HepG2 (cell line): ENCODE data around the gene IGBP1. TPM values are rescaled to one million over a fixed set of nuclear protein-coding genes. Genes with fewer than 3 reads are reported as not detected.

ENCODE experiments used
- ATAC-seq: fragments of 200-7000 bp; cut with Tn5 transposase; 3 replicates; pipeline ENCODE4 v1.9.1; 2020; ENCODE audit warnings: mild to moderate bottlenecking, moderate library complexity
- BruUV-seq: library from RNA; stranded (reverse); fragments of 400-500 nt; replicated peaks from 2 replicates; lab custom pipeline; 2021; lab: Mats Ljungman, UMichigan
- CTCF ChIA-PET: fragments of 300-600 bp; formaldehyde crosslinking; extraction: SDS; loops from one replicate; lab custom pipeline; 2021; ENCODE audit warnings: low total read pairs, inconsistent platforms, low intra/inter-chr PET ratio; lab: Yijun Ruan, JAX
- POLR2A ChIA-PET: fragments of 350-600 bp; sonication (Branson Sonifier 250); formaldehyde crosslinking; loops from one replicate; lab custom pipeline; 2020; ENCODE audit warnings: antibody characterized with exemption, inconsistent platforms; lab: Yijun Ruan, JAX
- DNase-seq: peaks from one replicate; pipeline ENCODE4 v3.0.0-alpha.2; 2015; ENCODE audit warnings: low spot score
- FAIRE-seq: peaks from 3 replicates; lab custom pipeline; 2011; peaks lifted over from hg19 to GRCh38; lab: Jason Lieb, UNC
- H2AFZ ChIP-seq: one replicate; pipeline ENCODE4 v1.6.1; 2011; ENCODE audit warnings: low read length, inconsistent platforms
- H3K27ac ChIP-seq: fragments of 300-600 bp; 3 replicates; pipeline ENCODE4 v1.8.0; 2011; ENCODE audit warnings: mixed run types, mild to moderate bottlenecking, mixed read lengths, low read length, inconsistent platforms; ENCODE audit not compliant: insufficient read depth; ENCODE audit errors: extremely low read length
- H3K27me3 ChIP-seq, 2 experiments: fragments of 200-600 bp in 1 of 2; 2 replicates in 1 of 2; 3 replicates in 1 of 2; pipeline versions ENCODE4 v1.6.0 to v1.8.0; 2011; ENCODE audit warnings: low read length in 2 of 2, mild to moderate bottlenecking in 2 of 2, moderate library complexity in 2 of 2, inconsistent platforms in 1 of 2; ENCODE audit not compliant: insufficient read depth in 2 of 2, control insufficient read depth in 1 of 2
- H3K36me3 ChIP-seq, 2 experiments: fragments of 200-600 bp in 1 of 2; replicated peaks in 1 of 2; 2 replicates in 1 of 2; 3 replicates in 1 of 2; pipeline versions ENCODE4 v1.5.1 to v1.8.0; 2011; ENCODE audit warnings: low read length in 2 of 2, inconsistent platforms in 1 of 2; ENCODE audit not compliant: insufficient read depth in 2 of 2, control insufficient read depth in 1 of 2
- H3K4me1 ChIP-seq: 2 replicates; pipeline ENCODE4 v1.5.1; 2012; ENCODE audit warnings: low read length, inconsistent platforms; ENCODE audit not compliant: insufficient read depth
- H3K4me2 ChIP-seq: 2 replicates; pipeline ENCODE4 v1.6.0; 2011; ENCODE audit warnings: low read depth, low read length, inconsistent platforms
- H3K4me3 ChIP-seq, 3 experiments: fragments of 200-600 bp in 1 of 3; sonication (generic), shearing (Covaris generic) in 1 of 3; replicated peaks in 1 of 3; 2 replicates each; pipeline ENCODE4 v1.5.1; 2011 to 2016; ENCODE audit warnings: low read length in 3 of 3, inconsistent platforms in 2 of 3, low read depth in 2 of 3, mild to moderate bottlenecking in 2 of 3, control low read depth in 1 of 3, mixed read lengths in 1 of 3; ENCODE audit not compliant: insufficient read depth in 1 of 3
- H3K79me2 ChIP-seq: one replicate; pipeline ENCODE4 v1.6.1; 2011; ENCODE audit warnings: low read length, inconsistent platforms; ENCODE audit not compliant: insufficient read depth
- H3K9ac ChIP-seq: 2 replicates; pipeline ENCODE4 v1.6.0; 2011; ENCODE audit warnings: mild to moderate bottlenecking, low read depth, low read length, inconsistent platforms; ENCODE audit not compliant: insufficient read depth
- H3K9me3 ChIP-seq: 2 replicates; pipeline ENCODE4 v1.5.1; 2012; ENCODE audit warnings: mild to moderate bottlenecking, low read length
- H4K20me1 ChIP-seq: 2 replicates; pipeline ENCODE4 v1.6.0; 2011; ENCODE audit warnings: inconsistent platforms, mild to moderate bottlenecking, low read length, moderate library complexity; ENCODE audit not compliant: insufficient read depth
- CHD2 ChIP-seq: IDR thresholded peaks from 2 replicates; pipeline ENCODE4 v1.6.1; 2011; ENCODE audit warnings: low read depth, low read length, improper control_type of control experiment
- PCBP2 ChIP-seq: fragments of 200-400 bp; formaldehyde crosslinking; optimal IDR thresholded peaks from 2 replicates; pipeline ENCODE3; 2018; ENCODE audit warnings: low read length, low read depth; ENCODE audit not compliant: poor library complexity, severe bottlenecking
- ZNF3 ChIP-seq: IDR thresholded peaks from 2 replicates; pipeline ENCODE4 v1.7.0; 2017; ENCODE audit warnings: inconsistent platforms
- ZSCAN30 ChIP-seq: sonication (generic); formaldehyde crosslinking; IDR thresholded peaks from 2 replicates; pipeline ENCODE4 v1.5.0; 2020; ENCODE audit warnings: mild to moderate bottlenecking, missing genetic modification reagents
- WGBS: methylation state at CpG from one replicate; pipeline ENCODE4 v1.1.6; 2017; ENCODE audit warnings: low lambda C conversion rate; 5-methylcytosine and 5-hydroxymethylcytosine counted together
- in situ Hi-C: cut with HindIII; loops from 2 replicates; pipeline ENCODE4 v1.10.0; 2017; ENCODE audit warnings: low pct_unique_long_range_greater_than_20kb; ENCODE audit not compliant: extremely low pct_ligation_motif_present
- intact Hi-C: fragments of 100-400 bp; cut with micrococcal nuclease; formaldehyde crosslinking; loops from one replicate; pipeline ENCODE4 v1.10.0; 2022; ENCODE audit not compliant: unreplicated experiment
- polyA plus RNA-seq, 8 experiments: library from polyadenylated mRNA; depleted of rRNA in 3 of 8; stranded (reverse) in 7 of 8; unstranded in 1 of 8; fragments of >200 nt; fragmentation: Illumina TruSeq in 4 of 8; extraction: Trizol in 4 of 8; gene quantifications; 2 replicates each; pipeline versions ENCODE4 v1.2.1 to v1.2.3, GENCODE V29; 2011 to 2016; ENCODE audit warnings: low read depth in 4 of 8, missing spikeins in 1 of 8, mixed read lengths in 1 of 8; ENCODE audit not compliant: insufficient read depth in 1 of 8
- total RNA-seq, 5 experiments: library from RNA; depleted of rRNA; stranded (reverse); fragments of >200 nt; fragmentation: Illumina TruSeq; extraction: Trizol; gene quantifications; 2 replicates each; pipeline ENCODE4 v1.2.3, GENCODE V29; 2016; ENCODE audit warnings: low read depth in 1 of 5
- TF ChIP-seq, protein P1 (sequence below): sonication (generic); formaldehyde crosslinking; IDR thresholded peaks from 2 replicates; pipeline ENCODE4 v1.4.0; 2020; ENCODE audit warnings: missing genetic modification reagents, borderline replicate concordance
- TF ChIP-seq, protein P2 (sequence below): sonication (generic); formaldehyde crosslinking; IDR thresholded peaks from 2 replicates; pipeline ENCODE4 v1.5.0; 2020; ENCODE audit warnings: mild to moderate bottlenecking, missing genetic modification reagents

The IGBP1 gene
- total and polyA plus RNA-seq, 2 of the 13 experiments (the other 11 are each of a cell fraction or from before 2014, with no cell fraction given): 59.3 to 103 TPM

DNA sequence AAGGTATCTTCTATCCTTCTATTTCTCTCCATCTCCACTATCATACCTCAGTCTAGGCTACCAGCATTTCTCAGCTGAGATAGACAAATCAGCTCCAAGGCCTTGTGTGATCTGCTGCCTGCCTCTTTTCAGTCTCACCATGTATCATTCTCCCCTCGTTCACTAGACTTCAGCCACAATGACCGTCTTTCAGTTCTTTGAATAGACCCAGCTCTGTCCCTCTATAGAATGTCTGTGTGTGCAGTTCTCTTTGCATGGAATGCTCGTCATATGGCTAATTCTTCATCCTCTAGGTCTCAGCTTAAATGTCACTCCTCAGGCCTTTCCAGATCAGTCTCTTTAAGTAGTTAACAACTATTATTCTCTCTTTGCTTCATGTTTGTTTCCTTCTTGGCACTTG, 6.5 kb downstream of the IGBP1 start:
- 96% methylated on average over 3 of the region's 3 CpGs for WGBS
- Histone ChIP-seq H3K79me2 (peaks cover 8% of the 10 kb centered on the region), H3K4me1 (peaks cover 11% of the 10 kb centered on the region), H3K9me3 (no peaks in the 10 kb centered on the region), H3K36me3 (no peaks in the 10 kb centered on the region), H3K27me3 (no peaks in the 10 kb centered on the region), H2AFZ (no peak overlapping the region), H3K4me3 (no peak overlapping the region), H3K27ac (no peak overlapping the region), H4K20me1 (no peaks in the 10 kb centered on the region), H3K9ac (no peak overlapping the region), H3K4me2 (no peak overlapping the region)
- ATAC-seq: no peak
- in situ Hi-C loops: no loop called here
- no peak for FAIRE-seq
- ChIA-PET CTCF (no interaction called here), POLR2A (no interaction called here)
- intact Hi-C loops: no loop called here
- no peak for TF ChIP-seq ZNF3 (CRISPR knock-in tag)
- no peak for TF ChIP-seq CHD2
- TF ChIP-seq ZSCAN30 (CRISPR knock-in tag): no peak
- TF ChIP-seq, protein P1, sequence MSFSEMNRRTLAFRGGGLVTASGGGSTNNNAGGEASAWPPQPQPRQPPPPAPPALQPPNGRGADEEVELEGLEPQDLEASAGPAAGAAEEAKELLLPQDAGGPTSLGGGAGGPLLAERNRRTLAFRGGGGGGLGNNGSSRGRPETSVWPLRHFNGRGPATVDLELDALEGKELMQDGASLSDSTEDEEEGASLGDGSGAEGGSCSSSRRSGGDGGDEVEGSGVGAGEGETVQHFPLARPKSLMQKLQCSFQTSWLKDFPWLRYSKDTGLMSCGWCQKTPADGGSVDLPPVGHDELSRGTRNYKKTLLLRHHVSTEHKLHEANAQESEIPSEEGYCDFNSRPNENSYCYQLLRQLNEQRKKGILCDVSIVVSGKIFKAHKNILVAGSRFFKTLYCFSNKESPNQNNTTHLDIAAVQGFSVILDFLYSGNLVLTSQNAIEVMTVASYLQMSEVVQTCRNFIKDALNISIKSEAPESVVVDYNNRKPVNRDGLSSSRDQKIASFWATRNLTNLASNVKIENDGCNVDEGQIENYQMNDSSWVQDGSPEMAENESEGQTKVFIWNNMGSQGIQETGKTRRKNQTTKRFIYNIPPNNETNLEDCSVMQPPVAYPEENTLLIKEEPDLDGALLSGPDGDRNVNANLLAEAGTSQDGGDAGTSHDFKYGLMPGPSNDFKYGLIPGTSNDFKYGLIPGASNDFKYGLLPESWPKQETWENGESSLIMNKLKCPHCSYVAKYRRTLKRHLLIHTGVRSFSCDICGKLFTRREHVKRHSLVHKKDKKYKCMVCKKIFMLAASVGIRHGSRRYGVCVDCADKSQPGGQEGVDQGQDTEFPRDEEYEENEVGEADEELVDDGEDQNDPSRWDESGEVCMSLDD (CRISPR knock-in tag): no peak
- TF ChIP-seq PCBP2: no peak
- TF ChIP-seq, protein P2, sequence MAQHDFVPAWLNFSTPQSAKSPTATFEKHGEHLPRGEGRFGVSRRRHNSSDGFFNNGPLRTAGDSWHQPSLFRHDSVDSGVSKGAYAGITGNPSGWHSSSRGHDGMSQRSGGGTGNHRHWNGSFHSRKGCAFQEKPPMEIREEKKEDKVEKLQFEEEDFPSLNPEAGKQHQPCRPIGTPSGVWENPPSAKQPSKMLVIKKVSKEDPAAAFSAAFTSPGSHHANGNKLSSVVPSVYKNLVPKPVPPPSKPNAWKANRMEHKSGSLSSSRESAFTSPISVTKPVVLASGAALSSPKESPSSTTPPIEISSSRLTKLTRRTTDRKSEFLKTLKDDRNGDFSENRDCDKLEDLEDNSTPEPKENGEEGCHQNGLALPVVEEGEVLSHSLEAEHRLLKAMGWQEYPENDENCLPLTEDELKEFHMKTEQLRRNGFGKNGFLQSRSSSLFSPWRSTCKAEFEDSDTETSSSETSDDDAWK (CRISPR knock-in tag): no peak
- no TSS peak for BruUV-seq
- no peak for DNase-seq
